CD4-positive, alpha-beta T cell treated with Interleukin-12 subunit alpha and Interleukin-12 subunit beta, for 1 hour (primary cell): ENCODE results near the gene NNT.
"Not testable (repeated sequence)": the region's sequence is repeated elsewhere in the genome, so short reads cannot be mapped to it uniquely, and the experiment has no call there.

Experiments
- DNase-seq: peaks from one replicate; pipeline ENCODE4 v3.0.0-alpha.2; 2020

The NNT gene

GRCh38 chr5:43634621-43635020 lies 31.6 kb downstream of the NNT start:
- no peak for DNase-seq

GRCh38 chr5:43635374-43635773 lies 32.4 kb downstream of the NNT start:
- no peak for DNase-seq

- DNase-seq = no peak
These were observed 33.1 kb downstream of the NNT start for GRCh38 chr5:43636076-43636475.

GRCh38 chr5:43637416-43637815 lies 34.4 kb downstream of the NNT start:
- DNase-seq = no peak

DNA sequence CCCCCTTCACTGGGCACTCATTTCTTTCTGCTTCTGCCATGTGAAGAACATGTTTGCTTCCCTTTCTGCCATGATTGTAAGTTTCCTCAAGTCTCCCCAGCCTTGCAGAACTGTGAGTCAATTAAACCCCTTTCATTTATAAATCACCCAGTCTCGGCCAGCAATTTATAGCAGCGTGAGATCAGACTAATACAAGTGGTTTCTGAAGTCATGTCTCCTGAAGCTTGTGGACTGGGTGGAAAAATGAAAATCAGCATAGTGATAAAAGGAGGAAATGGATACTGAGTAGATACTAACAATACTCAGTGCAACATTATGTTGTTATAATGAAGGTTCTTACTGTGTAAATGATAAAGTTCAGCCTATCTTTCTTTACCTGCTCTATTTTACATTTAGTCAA lies 35.1 kb downstream of the NNT start:
- no peak for DNase-seq

DNA sequence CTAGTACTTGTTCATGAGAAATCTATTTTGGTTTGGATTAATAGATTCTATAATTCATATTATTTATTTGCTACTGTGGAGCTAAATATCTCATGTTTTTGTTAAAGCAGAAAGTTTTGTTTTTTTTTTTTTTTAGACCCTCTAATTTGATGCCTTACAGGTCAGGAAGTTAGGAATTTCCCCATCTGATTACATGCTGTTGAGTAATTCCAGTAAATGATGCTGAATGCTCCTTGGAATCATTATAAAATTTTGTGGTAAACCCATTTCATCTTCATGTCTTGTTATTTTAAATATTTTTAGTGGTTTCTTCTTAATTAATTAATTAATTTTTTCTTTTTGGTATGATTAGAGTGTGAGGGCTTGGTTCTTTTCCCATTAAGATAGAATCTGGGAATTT lies 35.6 kb downstream of the NNT start:
- DNase-seq = no peak

- no peak for DNase-seq
These were observed 36.6 kb downstream of the NNT start for GRCh38 chr5:43639566-43639965.

DNA sequence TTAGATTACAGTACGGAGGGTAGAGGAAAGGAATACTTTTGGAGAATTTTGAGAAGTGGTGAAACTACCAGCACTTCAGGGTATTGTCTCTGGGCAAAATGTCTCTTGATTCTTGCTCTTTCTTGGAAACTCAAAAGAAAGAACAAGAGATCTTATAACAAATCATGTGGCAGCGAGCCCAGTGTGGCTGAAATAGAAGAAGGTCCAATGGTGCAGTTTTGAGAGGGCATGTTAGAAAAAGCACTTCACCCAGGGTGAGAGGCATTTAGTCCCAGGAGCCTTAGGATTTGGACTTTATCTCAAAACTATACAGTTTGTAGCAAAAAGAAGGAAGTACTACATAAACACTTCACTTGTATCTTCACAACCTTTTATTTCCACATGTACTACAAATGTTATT lies 39.4 kb downstream of the NNT start:
- DNase-seq = no peak

- no peak for DNase-seq
These were observed 40.3 kb downstream of the NNT start for GRCh38 chr5:43643327-43643726.

- no peak for DNase-seq
These were observed 40.8 kb downstream of the NNT start for GRCh38 chr5:43643750-43644149.

- no peak for DNase-seq
These were observed 44.0 kb downstream of the NNT start for GRCh38 chr5:43646992-43647391.

GRCh38 chr5:43647789-43648188 lies 44.8 kb downstream of the NNT start:
- no peak for DNase-seq

GRCh38 chr5:43648499-43649124 lies 45.6 kb downstream of the NNT start:
- DNase-seq = no peak

- DNase-seq = no peak
These were observed 46.3 kb downstream of the NNT start for GRCh38 chr5:43649256-43649655.

GRCh38 chr5:43652537-43653302 lies 49.7 kb downstream of the NNT start:
- DNase-seq = no peak

- no peak for DNase-seq
These were observed 55.5 kb downstream of the NNT start for GRCh38 chr5:43658509-43658908.

GRCh38 chr5:43659075-43659474 lies 56.1 kb downstream of the NNT start:
- no peak for DNase-seq

GRCh38 chr5:43661102-43661501 lies 58.1 kb downstream of the NNT start:
- DNase-seq = peak; percentile 30

DNA sequence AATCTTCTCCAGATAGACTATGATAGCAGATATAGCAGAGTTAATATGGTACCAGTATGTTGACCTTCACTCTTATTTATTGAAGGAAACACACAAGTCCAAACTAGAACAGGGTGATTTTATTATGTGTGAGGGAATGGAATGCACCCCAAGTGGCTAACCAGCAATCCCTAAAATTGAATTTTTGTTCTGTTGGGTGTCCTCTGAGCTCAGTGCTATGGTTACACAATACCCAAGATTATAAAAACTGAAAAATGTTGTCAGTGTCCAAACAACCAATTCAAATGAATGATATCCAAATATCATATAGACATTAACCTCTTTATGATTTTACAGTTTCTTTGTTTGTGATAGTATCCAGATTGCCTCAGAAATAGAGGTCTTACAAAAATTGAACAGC lies 60.9 kb downstream of the NNT start:
- DNase-seq = no peak

DNA sequence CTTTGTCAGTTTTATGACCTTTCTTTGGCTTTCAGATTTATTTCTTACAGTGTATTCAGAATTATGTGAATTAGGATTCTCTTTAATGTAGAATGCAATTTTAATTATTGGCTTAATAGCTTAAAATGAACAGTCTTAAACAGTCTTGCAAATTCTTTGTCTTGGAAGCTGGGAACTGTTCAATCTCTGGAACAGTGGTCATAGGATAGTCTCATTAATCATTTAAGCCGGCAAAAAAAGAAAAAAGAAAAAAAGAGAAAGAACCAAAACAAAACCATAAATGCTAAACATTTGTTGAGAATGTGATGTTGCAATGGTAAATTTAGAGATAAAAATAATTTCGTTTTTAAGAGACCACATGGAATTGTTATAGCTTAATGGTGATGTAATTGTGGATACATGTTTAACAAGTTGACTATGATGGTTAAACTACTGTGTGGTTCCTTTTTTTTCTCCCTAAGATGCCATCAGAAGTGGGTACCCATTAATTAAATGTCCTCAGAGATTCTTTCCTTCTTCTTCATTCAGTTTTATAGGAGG lies 61.6 kb downstream of the NNT start:
- no peak for DNase-seq

DNA sequence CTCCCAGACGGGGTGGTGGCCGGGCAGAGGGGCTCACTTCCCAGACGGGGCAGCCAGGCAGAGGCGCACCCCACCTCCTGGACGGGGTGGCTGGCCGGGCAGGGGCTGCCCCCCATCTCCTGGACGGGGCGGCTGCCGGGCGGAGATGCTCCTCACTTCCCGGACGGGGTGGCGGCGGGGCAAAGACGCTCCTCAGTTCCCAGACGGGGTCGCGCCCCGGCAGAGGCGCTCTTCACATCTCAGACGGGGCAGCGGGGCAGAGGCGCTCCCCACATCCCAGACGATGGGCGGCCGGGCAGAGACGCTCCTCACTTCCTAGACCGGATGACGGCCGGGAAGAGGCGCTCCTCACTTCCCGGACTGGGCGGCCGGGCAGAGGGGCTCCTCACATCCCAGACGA lies 62.8 kb downstream of the NNT start:
- DNase-seq = not testable (repeated sequence)

- DNase-seq = not testable (repeated sequence)
These were observed 63.7 kb downstream of the NNT start for GRCh38 chr5:43666728-43667127.

DNA sequence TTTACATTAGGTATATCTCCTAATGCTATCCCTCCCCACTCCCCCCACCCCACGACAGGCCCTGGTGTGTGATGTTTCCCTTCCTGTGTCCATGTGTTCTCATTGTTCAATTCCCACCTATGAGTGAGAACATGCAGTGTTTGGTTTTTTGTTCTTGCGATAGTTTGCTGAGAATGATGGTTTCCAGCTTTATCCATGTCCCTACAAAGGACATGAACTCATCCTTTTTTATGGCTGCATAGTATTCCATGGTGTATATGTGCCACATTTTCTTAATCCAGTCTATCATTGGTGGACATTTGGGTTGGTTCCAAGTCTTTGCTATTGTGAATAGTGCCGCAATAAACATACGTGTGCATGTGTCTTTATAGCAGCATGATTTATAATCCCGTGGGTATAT lies 64.4 kb downstream of the NNT start:
- not testable (repeated sequence) for DNase-seq

GRCh38 chr5:43674536-43674935 lies 71.6 kb downstream of the NNT start:
- DNase-seq = no peak

GRCh38 chr5:43675357-43675756 lies 72.4 kb downstream of the NNT start:
- no peak for DNase-seq
